Glutamatergic neuron (in vitro differentiated cells): ENCODE results near the gene HSPB1. TPM values are rescaled to one million over a fixed set of nuclear protein-coding genes. Genes with fewer than 3 reads are reported as not detected.
A peak's percentile ranks its signal among the peaks of the same experiment; 100 is the strongest.
"Not testable (repeated sequence)": the region's sequence is repeated elsewhere in the genome, so short reads cannot be mapped to it uniquely, and the experiment has no call there.

ENCODE experiments used
- DNase-seq: peaks from one replicate; pipeline ENCODE4 v3.0.0; 2022
- H3K27ac Mint-ChIP-seq: one replicate; pipeline ENCODE4 v1.8.0; 2020; ENCODE audit warnings: mild to moderate bottlenecking, mixed read lengths, inconsistent platforms; ENCODE audit not compliant: unreplicated experiment
- H3K27me3 Mint-ChIP-seq: one replicate; pipeline ENCODE4 v1.8.0; 2020; ENCODE audit warnings: mild to moderate bottlenecking, moderate library complexity, mixed read lengths, inconsistent platforms; ENCODE audit not compliant: unreplicated experiment
- H3K36me3 Mint-ChIP-seq: one replicate; pipeline ENCODE4 v1.8.0; 2020; ENCODE audit warnings: mild to moderate bottlenecking, mixed read lengths, inconsistent platforms; ENCODE audit not compliant: unreplicated experiment
- H3K4me1 Mint-ChIP-seq: one replicate; pipeline ENCODE4 v1.8.0; 2020; ENCODE audit warnings: mild to moderate bottlenecking, low read depth, mixed read lengths, inconsistent platforms; ENCODE audit not compliant: unreplicated experiment
- H3K4me3 Mint-ChIP-seq: one replicate; pipeline ENCODE4 v1.8.0; 2020; ENCODE audit warnings: mild to moderate bottlenecking, mixed read lengths, inconsistent platforms; ENCODE audit not compliant: unreplicated experiment
- H3K9me3 Mint-ChIP-seq: one replicate; pipeline ENCODE4 v1.8.0; 2020; ENCODE audit warnings: mild to moderate bottlenecking, moderate library complexity, mixed read lengths, inconsistent platforms; ENCODE audit not compliant: unreplicated experiment
- total RNA-seq: library from RNA; stranded (reverse); fragmentation: NEBNext Ultra II Directional; extraction: Animal tissue kit (Norgen Biotek cat#: 25700); gene quantifications from one replicate; pipeline ENCODE4 v1.2.1, GENCODE V29; 2021; ENCODE audit not compliant: unreplicated experiment
- TF ChIP-seq, protein P1 (sequence below): fragments of 200-600 bp; sonication (generic); IDR thresholded peaks from one replicate; pipeline ENCODE4 v1.5.0; 2021; ENCODE audit not compliant: partially characterized antibody, unreplicated experiment

The HSPB1 gene
- total RNA-seq, 1 donor from 2014 or later: 50.4 TPM

DNA sequence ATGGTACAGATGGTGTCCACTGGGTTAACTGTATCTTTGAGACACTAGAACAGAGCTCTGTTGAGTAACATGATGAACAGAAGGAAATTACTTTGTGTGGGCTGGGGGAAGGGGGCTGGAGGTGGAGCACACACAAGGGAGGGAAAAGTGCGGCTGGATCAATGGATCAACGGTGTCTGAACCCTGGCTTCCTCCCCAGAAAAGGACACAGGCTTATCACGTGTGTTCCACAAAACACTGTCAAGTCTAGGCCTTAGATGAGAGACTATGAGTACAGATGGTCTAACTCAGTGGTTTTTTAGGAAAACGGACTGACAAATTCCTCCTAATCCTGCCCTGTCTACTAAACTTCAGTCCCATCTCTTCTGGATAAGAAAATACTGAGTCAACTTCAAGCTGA, 27.8 kb downstream of the HSPB1 start:
- H3K27ac Mint-ChIP-seq: peak overlapping the region; percentile 69
- peak overlapping the region; percentile 26 for H3K4me3 Mint-ChIP-seq
- H3K36me3 Mint-ChIP-seq: peaks cover 7% of the 10 kb centered on the region
- no peak for DNase-seq
- peaks cover 5% of the 10 kb centered on the region for H3K27me3 Mint-ChIP-seq
- TF ChIP-seq, protein P1, sequence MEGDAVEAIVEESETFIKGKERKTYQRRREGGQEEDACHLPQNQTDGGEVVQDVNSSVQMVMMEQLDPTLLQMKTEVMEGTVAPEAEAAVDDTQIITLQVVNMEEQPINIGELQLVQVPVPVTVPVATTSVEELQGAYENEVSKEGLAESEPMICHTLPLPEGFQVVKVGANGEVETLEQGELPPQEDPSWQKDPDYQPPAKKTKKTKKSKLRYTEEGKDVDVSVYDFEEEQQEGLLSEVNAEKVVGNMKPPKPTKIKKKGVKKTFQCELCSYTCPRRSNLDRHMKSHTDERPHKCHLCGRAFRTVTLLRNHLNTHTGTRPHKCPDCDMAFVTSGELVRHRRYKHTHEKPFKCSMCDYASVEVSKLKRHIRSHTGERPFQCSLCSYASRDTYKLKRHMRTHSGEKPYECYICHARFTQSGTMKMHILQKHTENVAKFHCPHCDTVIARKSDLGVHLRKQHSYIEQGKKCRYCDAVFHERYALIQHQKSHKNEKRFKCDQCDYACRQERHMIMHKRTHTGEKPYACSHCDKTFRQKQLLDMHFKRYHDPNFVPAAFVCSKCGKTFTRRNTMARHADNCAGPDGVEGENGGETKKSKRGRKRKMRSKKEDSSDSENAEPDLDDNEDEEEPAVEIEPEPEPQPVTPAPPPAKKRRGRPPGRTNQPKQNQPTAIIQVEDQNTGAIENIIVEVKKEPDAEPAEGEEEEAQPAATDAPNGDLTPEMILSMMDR: no peak
- H3K4me1 Mint-ChIP-seq: peaks cover 48% of the 10 kb centered on the region
- H3K9me3 Mint-ChIP-seq: peaks cover 18% of the 10 kb centered on the region

DNA sequence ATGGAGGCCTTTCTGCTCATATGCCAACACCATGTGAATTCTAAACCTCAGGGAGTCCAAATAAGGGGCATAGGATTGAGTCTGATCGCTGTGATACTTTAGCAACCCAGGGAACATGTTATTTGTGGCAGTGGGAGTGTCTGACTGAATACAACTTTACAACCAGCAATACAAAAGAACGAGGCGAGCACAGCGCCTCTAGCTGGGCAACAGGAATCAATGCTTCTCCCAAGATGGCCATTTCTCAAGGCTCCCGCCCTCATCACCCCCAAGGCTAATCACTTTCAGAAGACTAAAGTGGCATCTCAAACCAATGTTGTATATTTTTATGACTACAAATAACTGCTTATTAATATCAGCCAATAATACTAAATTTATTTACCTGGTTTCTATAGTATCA, 28.2 kb downstream of the HSPB1 start:
- Mint-ChIP-seq H3K4me3 (no peak overlapping the region), H3K27ac (no peak overlapping the region), H3K9me3 (peaks cover 18% of the 10 kb centered on the region), H3K4me1 (peaks cover 48% of the 10 kb centered on the region), H3K27me3 (peaks cover 5% of the 10 kb centered on the region), H3K36me3 (peaks cover 7% of the 10 kb centered on the region)
- TF ChIP-seq, protein P1: no peak
- no peak for DNase-seq

DNA sequence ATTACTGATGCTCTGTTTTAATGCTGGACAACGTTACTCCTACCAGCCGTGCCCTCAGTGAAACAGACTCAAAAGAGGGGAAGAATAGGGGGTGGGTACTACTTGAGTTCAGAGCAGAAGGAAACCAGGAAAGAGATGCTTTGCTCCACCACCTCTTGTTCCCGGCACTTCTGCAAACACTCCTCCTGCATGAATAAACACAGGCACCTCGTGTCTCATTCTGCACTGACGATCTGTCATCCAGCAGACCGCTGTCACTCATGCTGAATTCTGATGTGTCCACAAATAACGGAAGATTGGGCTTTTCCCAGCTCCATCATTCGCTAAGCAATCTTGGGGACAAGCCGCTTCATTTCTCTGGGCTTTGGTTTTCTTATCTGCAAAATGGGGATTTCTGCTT, 29.6 kb downstream of the HSPB1 start:
- DNase-seq: no peak
- TF ChIP-seq, protein P1: no peak
- H3K4me3 Mint-ChIP-seq: peak overlapping the region; percentile 59
- H3K36me3 Mint-ChIP-seq: peaks cover 7% of the 10 kb centered on the region
- H3K4me1 Mint-ChIP-seq: peaks cover 52% of the 10 kb centered on the region
- peaks cover 5% of the 10 kb centered on the region for H3K27me3 Mint-ChIP-seq
- peak overlapping the region; percentile 81 for H3K27ac Mint-ChIP-seq
- peaks cover 16% of the 10 kb centered on the region for H3K9me3 Mint-ChIP-seq

DNA sequence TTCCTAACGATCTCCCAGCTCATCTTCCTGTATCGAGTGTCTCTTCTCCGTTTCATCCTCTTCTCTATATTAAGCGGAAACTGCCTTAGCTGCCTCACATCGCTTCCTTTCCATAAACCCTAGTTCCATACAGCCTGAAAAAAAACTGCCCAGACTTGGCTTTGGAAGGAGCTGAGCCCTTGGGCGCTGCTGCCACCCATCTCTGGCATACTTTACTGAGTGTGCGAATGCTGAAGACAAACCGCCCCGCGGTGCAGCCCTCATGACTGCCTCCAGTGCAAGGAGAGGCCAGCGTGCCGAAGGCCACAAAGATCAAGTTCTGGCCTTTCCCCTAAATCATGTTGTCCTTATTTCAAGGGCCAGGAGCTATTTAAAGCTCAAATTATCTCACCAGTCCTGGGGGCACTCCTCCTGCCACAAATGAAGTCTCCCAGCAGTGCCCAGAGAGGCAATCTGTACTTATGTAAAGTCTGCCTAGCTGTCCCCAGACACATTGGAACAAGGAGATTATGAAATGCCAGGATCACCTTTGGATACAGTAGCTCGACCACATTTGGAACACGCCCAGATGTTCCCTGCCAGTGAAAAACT, 31.1 kb downstream of the HSPB1 start:
- H3K36me3 Mint-ChIP-seq: peaks cover 7% of the 10 kb centered on the region
- H3K27me3 Mint-ChIP-seq: peaks cover 5% of the 10 kb centered on the region
- peaks cover 18% of the 10 kb centered on the region for H3K9me3 Mint-ChIP-seq
- H3K4me1 Mint-ChIP-seq: peaks cover 58% of the 10 kb centered on the region
- peak overlapping the region; percentile 34 for H3K27ac Mint-ChIP-seq
- peak overlapping the region; percentile 40 for H3K4me3 Mint-ChIP-seq
- no peak for DNase-seq
- TF ChIP-seq, protein P1: no peak

DNA sequence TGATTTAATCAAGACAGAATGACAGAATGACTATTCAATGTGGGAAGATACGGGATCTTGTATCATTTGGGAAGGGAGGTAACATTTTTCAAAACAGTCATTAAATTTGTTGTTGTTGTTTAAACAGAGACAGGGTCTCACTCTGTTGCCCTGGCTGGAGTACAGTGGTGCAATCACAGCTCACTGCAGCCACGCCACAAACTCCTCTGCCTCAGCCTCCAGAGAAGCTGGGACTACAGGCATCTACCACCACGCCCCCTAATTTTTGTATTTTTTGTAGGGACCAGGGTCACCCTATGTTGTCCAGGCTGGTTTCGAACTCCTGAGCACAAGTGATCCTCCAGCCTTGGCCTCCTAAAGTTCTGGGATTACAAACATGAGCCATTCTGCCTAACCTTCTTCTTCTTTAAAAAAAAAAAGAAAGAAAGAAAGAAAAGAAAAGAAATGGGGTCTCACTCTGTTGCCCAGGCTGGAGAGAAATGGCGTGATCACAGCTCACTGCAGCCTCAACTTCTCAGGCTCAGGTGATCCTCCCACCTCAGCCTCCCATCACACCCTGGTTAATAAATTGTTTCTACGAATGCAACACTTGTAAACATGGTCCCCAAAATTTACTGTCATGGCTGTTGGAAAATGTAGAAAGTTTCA, 32.0 kb downstream of the HSPB1 start:
- H3K9me3 Mint-ChIP-seq: peaks cover 18% of the 10 kb centered on the region
- H3K4me1 Mint-ChIP-seq: peaks cover 52% of the 10 kb centered on the region
- peaks cover 5% of the 10 kb centered on the region for H3K27me3 Mint-ChIP-seq
- H3K36me3 Mint-ChIP-seq: peaks cover 7% of the 10 kb centered on the region
- no peak overlapping the region for H3K4me3 Mint-ChIP-seq
- TF ChIP-seq, protein P1: no peak
- H3K27ac Mint-ChIP-seq: no peak overlapping the region
- DNase-seq: no peak

DNA sequence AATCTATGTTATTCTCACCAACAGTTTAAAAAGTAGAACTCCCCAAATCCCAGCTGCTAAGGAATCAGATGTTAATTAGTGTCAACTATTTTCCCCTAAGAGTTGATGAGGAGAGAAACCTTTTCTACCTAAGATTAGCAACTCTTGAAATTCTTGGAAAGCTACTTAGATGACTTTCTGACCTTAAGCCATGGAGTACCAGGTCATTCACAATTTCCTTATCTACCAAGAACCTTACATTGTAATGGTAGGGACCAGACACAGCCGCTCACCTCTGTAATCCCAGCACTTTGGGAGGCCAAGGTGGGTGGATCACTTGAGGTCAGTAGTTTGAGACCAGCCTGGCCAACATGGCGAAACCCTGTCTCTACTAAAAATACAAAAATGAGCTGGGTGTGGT, 32.9 kb downstream of the HSPB1 start:
- DNase-seq, H3K36me3 Mint-ChIP-seq, H3K27me3 Mint-ChIP-seq, H3K4me3 Mint-ChIP-seq, H3K27ac Mint-ChIP-seq: not testable (repeated sequence)
- H3K4me1 Mint-ChIP-seq: peaks cover 48% of the 10 kb centered on the region
- peaks cover 16% of the 10 kb centered on the region for H3K9me3 Mint-ChIP-seq
